Brain microvascular endothelial cell (primary cell): Measurements from ENCODE around the gene HAUS6.
A peak's percentile ranks its signal among the peaks of the same experiment; 100 is the strongest.
"Not testable (repeated sequence)": the region's sequence is repeated elsewhere in the genome, so short reads cannot be mapped to it uniquely, and the experiment has no call there.

Experiments used
- DNase-seq: peaks from one replicate; pipeline ENCODE4 v3.0.0-alpha.2; 2020
- H3K27ac ChIP-seq: fragments of 250-450 bp; sonication (Bioruptor Pico); 2 replicates; pipeline ENCODE4 v1.5.1; 2020; ENCODE audit warnings: mild to moderate bottlenecking, moderate library complexity
- H3K27me3 ChIP-seq: fragments of 250-450 bp; sonication (Bioruptor Pico); replicated peaks from 2 replicates; pipeline ENCODE4 v1.5.1; 2020; ENCODE audit warnings: mild to moderate bottlenecking
- H3K36me3 ChIP-seq: fragments of 250-450 bp; sonication (Bioruptor Pico); replicated peaks from 2 replicates; pipeline ENCODE4 v1.5.1; 2020; ENCODE audit warnings: mild to moderate bottlenecking
- H3K4me3 ChIP-seq: 2 replicates; pipeline ENCODE4 v1.5.1; 2011; ENCODE audit warnings: low read depth, mild to moderate bottlenecking, control low read depth, low read length, moderate library complexity
- CTCF ChIP-seq: IDR thresholded peaks from 2 replicates; pipeline ENCODE4 v1.5.1; 2011; ENCODE audit warnings: low read depth, mild to moderate bottlenecking, moderate library complexity, low read length, control low read depth, inconsistent platforms; ENCODE audit errors: missing control alignments
- in situ Hi-C: cut with HindIII; loops from 2 replicates; pipeline ENCODE4 v1.10.0; 2017; ENCODE audit warnings: low sequenced_read_pairs, low pct_ligation_motif_present

The HAUS6 gene

GRCh38 chr9:19102631-19103345, at the start of gene HAUS6:
Gene HAUS6 (minus strand): TSS chr9:19102904. CDS start chr9:19102651, 253 bp downstream.
- peak within 1 kb of the TSS; percentile 85 for H3K27ac ChIP-seq
- peak; percentile 97 for DNase-seq
- in situ Hi-C loops, result no loop called here
- no peaks in the 10 kb centered on the region for H3K27me3 ChIP-seq
- TF ChIP-seq CTCF, result peak; percentile 70
- no peaks in the 10 kb centered on the region for H3K36me3 ChIP-seq
- H3K4me3 ChIP-seq, result peak within 1 kb of the TSS; percentile 83

GRCh38 chr9:19152160-19152498, 49.4 kb upstream of the HAUS6 start:
- H3K27me3 ChIP-seq, in situ Hi-C loops, H3K4me3 ChIP-seq, H3K36me3 ChIP-seq, DNase-seq, H3K27ac ChIP-seq: not testable (repeated sequence)

GRCh38 chr9:19151425-19152159, 48.9 kb upstream of the HAUS6 start:
- H3K27ac ChIP-seq, result no peak overlapping the region
- in situ Hi-C loops, result no loop called here
- TF ChIP-seq CTCF, result no peak
- no peak overlapping the region for H3K4me3 ChIP-seq
- DNase-seq, result no peak
- no peaks in the 10 kb centered on the region for H3K36me3 ChIP-seq
- H3K27me3 ChIP-seq, result no peaks in the 10 kb centered on the region

- no peaks in the 10 kb centered on the region for H3K36me3 ChIP-seq
- TF ChIP-seq CTCF, result no peak
- DNase-seq, result no peak
- no peak overlapping the region for H3K27ac ChIP-seq
- no peak overlapping the region for H3K4me3 ChIP-seq
- in situ Hi-C loops, result no loop called here
- no peaks in the 10 kb centered on the region for H3K27me3 ChIP-seq
Measured at GRCh38 chr9:19149230-19149629, 46.5 kb upstream of the HAUS6 start.

- no peak overlapping the region for H3K4me3 ChIP-seq
- no peaks in the 10 kb centered on the region for H3K27me3 ChIP-seq
- no peak for DNase-seq
- no peak overlapping the region for H3K27ac ChIP-seq
- in situ Hi-C loops, result no loop called here
- no peaks in the 10 kb centered on the region for H3K36me3 ChIP-seq
- no peak for TF ChIP-seq CTCF
Measured at GRCh38 chr9:19148187-19148586, 45.5 kb upstream of the HAUS6 start.

GRCh38 chr9:19146441-19147024, 43.8 kb upstream of the HAUS6 start:
- Histone ChIP-seq H3K36me3 (no peaks in the 10 kb centered on the region), H3K4me3 (no peak overlapping the region), H3K27ac (no peak overlapping the region), H3K27me3 (no peaks in the 10 kb centered on the region)
- TF ChIP-seq CTCF, result no peak
- DNase-seq, result no peak
- in situ Hi-C loops, result no loop called here
